Measurements from ENCODE around the gene C1QA. TPM values are rescaled to one million over a fixed set of nuclear protein-coding genes. Genes with fewer than 3 reads are reported as not detected.

C1QA gene
- total RNA-seq, 4 donors from 2014 or later, result 38.9 to 120 (median 65.3) TPM

DNA sequence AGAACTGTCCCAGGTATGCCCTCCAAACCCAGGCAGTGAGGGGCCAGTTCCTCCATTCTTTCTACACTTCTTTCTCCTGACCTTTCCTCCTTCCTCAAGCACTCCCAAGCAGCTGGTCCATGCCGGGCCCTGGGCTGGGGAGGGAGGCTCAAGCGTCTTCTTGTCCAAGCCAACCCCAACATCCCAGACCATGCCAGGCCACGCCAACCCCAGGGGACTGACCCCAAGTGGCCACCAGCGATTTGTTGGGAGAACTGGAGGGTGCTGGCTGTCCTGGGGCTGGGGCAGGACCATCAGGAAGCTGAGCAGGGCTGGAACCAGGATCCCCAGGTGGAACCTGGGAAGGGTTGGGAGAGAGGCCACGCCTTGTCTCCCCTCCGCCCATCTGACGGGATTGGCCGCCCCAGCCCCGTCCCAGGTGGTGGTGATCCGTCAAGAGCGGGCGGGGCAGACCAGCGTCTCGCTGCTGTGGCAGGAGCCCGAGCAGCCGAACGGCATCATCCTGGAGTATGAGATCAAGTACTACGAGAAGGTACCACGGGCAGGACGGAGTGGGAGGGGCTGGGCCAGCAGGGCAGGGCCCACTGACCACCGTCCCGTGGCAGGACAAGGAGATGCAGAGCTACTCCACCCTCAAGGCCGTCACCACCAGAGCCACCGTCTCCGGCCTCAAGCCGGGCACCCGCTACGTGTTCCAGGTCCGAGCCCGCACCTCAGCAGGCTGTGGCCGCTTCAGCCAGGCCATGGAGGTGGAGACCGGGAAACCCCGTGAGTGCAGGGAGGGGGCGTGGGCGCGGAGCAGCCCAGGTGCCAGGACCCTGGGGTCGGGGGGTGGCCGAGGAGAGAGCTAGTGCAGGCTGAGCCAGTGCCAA, 43.3 kb upstream of the C1QA start:
- no peak for TF ChIP-seq POLR2A (IDR thresholded peaks at IDR 0.05)
- no peak for TF ChIP-seq CTCF (IDR thresholded peaks at IDR 0.05)
- Histone ChIP-seq H3K27ac (no peak overlapping the region), H3K4me1 (no peaks in the 10 kb centered on the region), H3K36me3 (no peaks in the 10 kb centered on the region), H3K4me3 (replicated peaks in 1 of 3) (no peak overlapping the region), H3K9me3 (no peaks in the 10 kb centered on the region), H3K27me3 (no peaks in the 10 kb centered on the region)
- WGBS, 2 donors, result 33 to 36% methylated on average over 20 to 36 of the region's 38 CpGs
- DNase-seq, result no peak
- intact Hi-C loops (cut with DNase I), result no loop called here

DNA sequence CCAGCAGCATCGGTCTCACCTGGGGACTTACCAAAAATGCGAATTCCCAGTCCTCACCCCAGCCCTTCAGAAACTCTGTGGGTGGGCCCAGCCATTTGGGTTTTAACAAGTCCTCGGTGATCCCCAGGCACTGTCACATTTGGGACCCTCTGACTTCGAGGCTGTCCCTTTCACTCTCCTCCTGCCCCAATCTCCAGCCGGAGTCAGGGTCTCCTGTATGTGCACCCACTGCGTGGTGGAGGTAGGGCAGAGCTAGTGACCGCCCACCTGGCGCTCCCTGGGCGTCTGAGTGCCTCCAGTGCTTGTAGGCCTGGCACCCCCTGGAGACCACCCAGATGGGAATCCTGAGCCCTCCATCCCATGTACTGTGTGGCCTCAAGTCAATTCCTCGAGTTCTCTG, 42.0 kb upstream of the C1QA start:
- Histone ChIP-seq H3K27me3 (no peaks in the 10 kb centered on the region), H3K36me3 (no peaks in the 10 kb centered on the region)
- whole genome bisulfite sequencing, 2 donors, result 73 to 81% methylated on average over 10 of the region's 10 CpGs

DNA sequence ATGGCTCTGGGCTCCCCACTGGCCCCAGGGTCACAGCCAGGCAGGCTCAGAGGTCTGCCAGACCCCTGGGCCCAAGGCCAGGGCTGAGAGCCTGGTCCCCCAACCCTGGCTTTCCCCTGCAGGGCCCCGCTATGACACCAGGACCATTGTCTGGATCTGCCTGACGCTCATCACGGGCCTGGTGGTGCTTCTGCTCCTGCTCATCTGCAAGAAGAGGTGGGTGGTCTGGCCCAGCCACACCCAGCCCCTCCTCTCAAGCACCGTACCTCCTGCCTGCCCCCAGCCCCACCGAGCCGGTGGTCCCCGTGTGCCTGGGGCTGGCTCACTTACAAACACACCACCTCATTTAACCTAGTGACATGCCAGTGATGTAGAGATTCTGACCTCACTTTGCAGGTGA, 41.3 kb upstream of the C1QA start:
- no peaks in the 10 kb centered on the region for H3K27me3 ChIP-seq
- H3K4me3 ChIP-seq (replicated peaks in 1 of 3), result no peak overlapping the region
- no peaks in the 10 kb centered on the region for H3K9me3 ChIP-seq
- WGBS, 2 donors, result 80 to 86% methylated on average over 4 to 7 of the region's 7 CpGs
- DNase-seq, result no peak
- H3K4me1 ChIP-seq, result no peaks in the 10 kb centered on the region
- no peak overlapping the region for H3K27ac ChIP-seq
- TF ChIP-seq POLR2A (IDR thresholded peaks at IDR 0.05) (no peak), CTCF (IDR thresholded peaks at IDR 0.05) (no peak)
- H3K36me3 ChIP-seq, result no peaks in the 10 kb centered on the region
- intact Hi-C loops (cut with DNase I), result no loop called here

More for the DNA sequence above, 42.0 kb upstream of the C1QA start:
- intact Hi-C loops (cut with DNase I), result no loop called here
- Histone ChIP-seq H3K27ac (no peak overlapping the region), H3K9me3 (no peaks in the 10 kb centered on the region), H3K4me3 (replicated peaks in 1 of 3) (no peak overlapping the region), H3K4me1 (no peaks in the 10 kb centered on the region)
- TF ChIP-seq CTCF (IDR thresholded peaks at IDR 0.05) (no peak), POLR2A (IDR thresholded peaks at IDR 0.05) (no peak)
- no peak for DNase-seq

DNA sequence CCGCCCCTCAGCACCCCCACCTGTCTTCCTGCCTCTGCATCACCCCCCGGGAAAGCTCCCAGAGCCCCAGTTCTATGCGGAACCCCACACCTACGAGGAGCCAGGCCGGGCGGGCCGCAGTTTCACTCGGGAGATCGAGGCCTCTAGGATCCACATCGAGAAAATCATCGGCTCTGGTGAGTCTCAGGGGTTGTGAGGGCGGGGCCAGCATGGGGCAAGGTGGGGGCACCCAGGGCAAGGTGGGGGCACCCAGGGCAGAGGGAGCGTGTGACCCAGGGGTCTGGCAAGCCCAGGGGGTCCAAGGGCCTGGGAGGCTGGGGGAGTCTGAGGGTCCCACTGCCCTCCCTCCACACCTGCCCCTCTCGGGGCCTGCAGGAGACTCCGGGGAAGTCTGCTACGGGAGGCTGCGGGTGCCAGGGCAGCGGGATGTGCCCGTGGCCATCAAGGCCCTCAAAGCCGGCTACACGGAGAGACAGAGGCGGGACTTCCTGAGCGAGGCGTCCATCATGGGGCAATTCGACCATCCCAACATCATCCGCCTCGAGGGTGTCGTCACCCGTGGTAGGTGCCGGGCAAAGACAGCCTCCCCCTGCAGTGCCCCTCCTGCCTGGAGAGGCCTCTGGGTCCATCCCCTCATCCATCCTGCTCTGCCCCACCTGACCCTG, 39.0 kb upstream of the C1QA start:
- no peaks in the 10 kb centered on the region for H3K36me3 ChIP-seq
- H3K4me1 ChIP-seq, result peaks cover 0 to 3% of the 10 kb centered on the region in 2 donors
- no peak overlapping the region for H3K4me3 ChIP-seq (replicated peaks in 1 of 3)
- intact Hi-C loops (cut with DNase I), result no loop called here
- 79 to 86% methylated on average over 20 to 27 of the region's 30 CpGs for WGBS, 2 donors
- no peak overlapping the region for H3K27ac ChIP-seq
- H3K27me3 ChIP-seq, result no peaks in the 10 kb centered on the region
- no peak for DNase-seq
- H3K9me3 ChIP-seq, result no peaks in the 10 kb centered on the region
- no peak for TF ChIP-seq POLR2A (IDR thresholded peaks at IDR 0.05)

- WGBS, 2 donors, result 90 to 93% methylated on average over 3 of the region's 8 CpGs
- peaks cover 0 to 3% of the 10 kb centered on the region in 2 donors for H3K4me1 ChIP-seq
- intact Hi-C loops (cut with DNase I), result no loop called here
- no peaks in the 10 kb centered on the region for H3K36me3 ChIP-seq
- no peak overlapping the region for H3K27ac ChIP-seq
- H3K9me3 ChIP-seq, result no peaks in the 10 kb centered on the region
- DNase-seq, result no peak
- no peak for TF ChIP-seq POLR2A (IDR thresholded peaks at IDR 0.05)
- no peak for TF ChIP-seq CTCF (IDR thresholded peaks at IDR 0.05)
- H3K27me3 ChIP-seq, result no peaks in the 10 kb centered on the region
- H3K4me3 ChIP-seq (replicated peaks in 1 of 3), result no peak overlapping the region
Measured at GRCh38 chr1:22597996-22598395, 38.4 kb upstream of the C1QA start.
